A673 (cell line): ENCODE results near the gene STPG1. TPM values are rescaled to one million over a fixed set of nuclear protein-coding genes. Genes with fewer than 3 reads are reported as not detected.

ENCODE experiments used
- BruUV-seq: library from RNA; stranded (reverse); fragments of 400-500 nt; replicated peaks from 2 replicates; lab custom pipeline; 2021; lab: Mats Ljungman, UMichigan
- CTCF ChIA-PET: fragments of 300-600 bp; sonication (Branson Sonifier 250); formaldehyde crosslinking; loops from one replicate; lab custom pipeline; 2022; ENCODE audit warnings: antibody characterized with exemption; lab: Charles Lee
- POLR2A ChIA-PET: fragments of 300-600 bp; sonication (Branson Sonifier 250); formaldehyde crosslinking; loops from one replicate; lab custom pipeline; 2022; ENCODE audit warnings: antibody characterized with exemption; ENCODE audit not compliant: low non-redundant PET; lab: Charles Lee
- DNase-seq: peaks from one replicate; pipeline ENCODE4 v3.0.0-alpha.2; 2015; ENCODE audit warnings: low spot score
- H3K27ac ChIP-seq: fragments of 200-600 bp; sonication (generic); 2 replicates; pipeline ENCODE4 v1.5.1; 2016; ENCODE audit warnings: mixed run types, low read depth, mild to moderate bottlenecking, mixed read lengths, antibody characterized with exemption, low read length; ENCODE audit not compliant: poor library complexity, severe bottlenecking
- H3K27me3 ChIP-seq: fragments of 200-600 bp; sonication (generic); replicated peaks from 2 replicates; pipeline ENCODE4 v1.6.1; 2017; ENCODE audit warnings: mixed run types, low read depth, mild to moderate bottlenecking, mixed read lengths, antibody characterized with exemption, low read length; ENCODE audit not compliant: insufficient read depth, poor library complexity
- H3K36me3 ChIP-seq: fragments of 200-600 bp; sonication (generic); 2 replicates; pipeline ENCODE4 v1.6.1; 2016; ENCODE audit warnings: mixed run types, mild to moderate bottlenecking, mixed read lengths, antibody characterized with exemption, low read length; ENCODE audit not compliant: insufficient read depth, poor library complexity, severe bottlenecking
- H3K4me1 ChIP-seq: fragments of 200-600 bp; sonication (generic); 2 replicates; pipeline ENCODE4 v1.6.1; 2017; ENCODE audit warnings: mixed run types, mild to moderate bottlenecking, mixed read lengths, antibody characterized with exemption, low read length; ENCODE audit not compliant: insufficient read depth, poor library complexity, severe bottlenecking
- H3K4me3 ChIP-seq: fragments of 200-600 bp; sonication (generic); 2 replicates; pipeline ENCODE4 v1.5.1; 2016; ENCODE audit warnings: low read depth, mixed run types, mild to moderate bottlenecking, mixed read lengths, low read length; ENCODE audit not compliant: poor library complexity, severe bottlenecking
- H3K9me3 ChIP-seq: fragments of 200-600 bp; sonication (generic); 2 replicates; pipeline ENCODE4 v1.6.1; 2016; ENCODE audit warnings: mixed run types, low read depth, mild to moderate bottlenecking, mixed read lengths, antibody characterized with exemption, low read length; ENCODE audit not compliant: poor library complexity, severe bottlenecking
- EZH2 ChIP-seq: fragments of 200-600 bp; sonication (generic); IDR thresholded peaks from 2 replicates; pipeline ENCODE4 v1.6.1; 2017; ENCODE audit warnings: borderline replicate concordance, low read depth, mild to moderate bottlenecking, mixed read lengths, antibody characterized with exemption, low read length; ENCODE audit not compliant: poor library complexity, severe bottlenecking
- intact Hi-C: fragments of 100-400 bp; cut with micrococcal nuclease; formaldehyde crosslinking; loops from one replicate; pipeline ENCODE4 v1.10.0; 2022; ENCODE audit not compliant: unreplicated experiment
- total RNA-seq: library from RNA; stranded (reverse); gene quantifications from 2 replicates; pipeline ENCODE4 v1.2.3, GENCODE V29; 2021
- TF ChIP-seq, protein P1 (sequence below): fragments of 300-800, 200-600 bp; sonication (generic); conservative IDR thresholded peaks from 2 replicates; pipeline ENCODE4 v1.5.1; 2017; ENCODE audit warnings: low read depth, mild to moderate bottlenecking, antibody characterized with exemption, low read length, moderate library complexity, mixed read lengths

Gene STPG1
- total RNA-seq, 1 experiment from 2014 or later, result 7.2 TPM

DNA sequence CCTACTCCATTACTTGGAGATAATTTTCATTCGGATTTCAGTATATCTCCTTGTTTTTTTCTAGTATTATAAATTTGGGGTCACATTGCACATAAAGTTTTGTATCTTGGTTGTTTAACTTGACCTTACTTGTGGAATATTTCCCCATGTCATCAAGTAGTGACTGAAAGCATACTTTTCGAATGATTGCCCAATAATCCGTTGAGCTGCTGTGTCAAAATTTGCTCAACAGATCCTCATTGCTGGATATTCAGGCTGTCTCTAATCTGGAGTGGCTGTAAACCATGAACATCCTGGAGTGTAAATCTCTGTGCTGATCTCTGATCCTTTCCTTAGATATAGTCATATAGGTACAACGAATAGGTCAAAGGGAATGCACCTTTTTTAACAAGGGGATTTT lies 7.0 kb upstream of the STPG1 start:
- BruUV-seq, result no TSS peak
- Histone ChIP-seq H3K36me3 (no peaks in the 10 kb centered on the region), H3K9me3 (no peaks in the 10 kb centered on the region), H3K27ac (no peak overlapping the region), H3K4me3 (no peak overlapping the region), H3K4me1 (peaks cover 29% of the 10 kb centered on the region), H3K27me3 (no peaks in the 10 kb centered on the region)
- ChIA-PET CTCF (no interaction called here), POLR2A (no interaction called here)
- intact Hi-C loops, result no loop called here
- DNase-seq, result no peak
- TF ChIP-seq, protein P1, sequence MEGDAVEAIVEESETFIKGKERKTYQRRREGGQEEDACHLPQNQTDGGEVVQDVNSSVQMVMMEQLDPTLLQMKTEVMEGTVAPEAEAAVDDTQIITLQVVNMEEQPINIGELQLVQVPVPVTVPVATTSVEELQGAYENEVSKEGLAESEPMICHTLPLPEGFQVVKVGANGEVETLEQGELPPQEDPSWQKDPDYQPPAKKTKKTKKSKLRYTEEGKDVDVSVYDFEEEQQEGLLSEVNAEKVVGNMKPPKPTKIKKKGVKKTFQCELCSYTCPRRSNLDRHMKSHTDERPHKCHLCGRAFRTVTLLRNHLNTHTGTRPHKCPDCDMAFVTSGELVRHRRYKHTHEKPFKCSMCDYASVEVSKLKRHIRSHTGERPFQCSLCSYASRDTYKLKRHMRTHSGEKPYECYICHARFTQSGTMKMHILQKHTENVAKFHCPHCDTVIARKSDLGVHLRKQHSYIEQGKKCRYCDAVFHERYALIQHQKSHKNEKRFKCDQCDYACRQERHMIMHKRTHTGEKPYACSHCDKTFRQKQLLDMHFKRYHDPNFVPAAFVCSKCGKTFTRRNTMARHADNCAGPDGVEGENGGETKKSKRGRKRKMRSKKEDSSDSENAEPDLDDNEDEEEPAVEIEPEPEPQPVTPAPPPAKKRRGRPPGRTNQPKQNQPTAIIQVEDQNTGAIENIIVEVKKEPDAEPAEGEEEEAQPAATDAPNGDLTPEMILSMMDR, result no peak
- no peak for TF ChIP-seq EZH2

DNA sequence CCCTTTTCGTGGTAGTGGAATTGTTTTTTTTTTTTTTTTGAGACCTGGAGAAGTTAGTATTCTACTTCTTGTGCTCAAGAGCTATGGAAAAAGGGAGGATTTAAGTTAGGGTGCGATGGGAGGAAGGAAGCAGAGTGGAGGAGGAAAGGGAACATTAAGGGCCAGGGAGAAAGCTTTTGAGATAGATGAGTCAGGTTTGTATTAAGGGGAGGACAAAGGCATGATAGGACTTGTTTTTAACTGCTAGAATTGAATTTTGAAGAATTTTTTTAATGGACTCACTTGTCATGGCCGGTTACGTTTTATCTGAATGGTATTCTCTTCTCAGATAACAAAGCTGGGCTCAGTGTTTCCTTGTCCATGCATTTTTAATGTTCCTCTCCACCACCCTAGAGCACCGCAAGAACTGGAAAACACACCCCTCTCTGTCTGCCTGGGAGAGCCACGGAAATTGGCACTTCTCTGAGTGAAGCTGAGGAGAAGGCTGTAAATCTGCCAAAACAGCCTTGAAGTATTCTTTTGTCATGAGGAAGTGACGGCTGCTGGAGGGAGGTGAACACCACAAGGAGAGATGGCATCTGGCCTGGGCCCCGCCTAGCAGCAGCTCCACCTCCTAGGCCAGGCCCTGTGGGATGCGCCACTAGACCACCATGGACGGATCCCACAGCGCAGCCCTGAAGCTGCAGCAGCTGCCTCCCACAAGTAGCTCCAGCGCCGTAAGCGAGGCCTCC lies 5.5 kb upstream of the STPG1 start:
- Histone ChIP-seq H3K27me3 (no peaks in the 10 kb centered on the region), H3K27ac (peak overlapping the region; percentile 69), H3K36me3 (no peaks in the 10 kb centered on the region), H3K4me1 (peaks cover 29% of the 10 kb centered on the region), H3K9me3 (no peaks in the 10 kb centered on the region), H3K4me3 (no peak overlapping the region)
- POLR2A ChIA-PET, result interaction anchor here (0.6 kb wide), 1 partner anchor 269 kb away, joined by 13 read pairs; no protein-coding TSS in a partner anchor
- peak; percentile 92 for DNase-seq
- BruUV-seq, result no TSS peak
- no peak for TF ChIP-seq EZH2
- TF ChIP-seq, protein P1, result no peak
- intact Hi-C loops, result no loop called here
- CTCF ChIA-PET, result interaction anchor here (0.6 to 1.1 kb wide), 2 partner anchors 169 to 414 kb away, joined by 3 to 8 read pairs; no protein-coding TSS in a partner anchor

DNA sequence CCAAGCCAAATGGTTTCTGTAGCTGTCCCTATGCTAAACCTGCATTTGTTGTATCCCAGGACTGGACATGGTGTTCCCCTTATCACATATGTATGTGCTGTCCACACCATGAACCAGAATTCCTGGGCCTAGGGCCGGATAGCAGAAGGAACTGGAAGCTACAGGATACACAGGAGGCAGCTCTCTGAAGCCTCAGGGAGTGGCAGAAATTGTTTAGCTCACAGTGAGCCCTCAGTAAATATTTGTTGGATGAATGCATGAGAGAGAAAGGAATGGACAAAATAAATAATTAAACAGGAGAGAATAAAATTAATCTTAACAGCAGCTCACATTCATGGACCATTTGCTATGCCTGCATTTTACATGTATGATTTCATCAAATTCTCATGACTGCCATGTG lies 4.1 kb upstream of the STPG1 start:
- ChIA-PET CTCF (no interaction called here), POLR2A (no interaction called here)
- Histone ChIP-seq H3K4me1 (peaks cover 29% of the 10 kb centered on the region), H3K4me3 (no peak overlapping the region), H3K27ac (no peak overlapping the region), H3K27me3 (no peaks in the 10 kb centered on the region), H3K9me3 (no peaks in the 10 kb centered on the region), H3K36me3 (no peaks in the 10 kb centered on the region)
- intact Hi-C loops, result no loop called here
- TF ChIP-seq, protein P1, result no peak
- TF ChIP-seq EZH2, result no peak
- no peak for DNase-seq
- no TSS peak for BruUV-seq
